HG02870 (cell line): ENCODE data around the gene PLEKHH3.
"Not testable (repeated sequence)": the region's sequence is repeated elsewhere in the genome, so short reads cannot be mapped to it uniquely, and the experiment has no call there.

Source experiments
- ATAC-seq: cut with Tn5 transposase; IDR thresholded peaks from one replicate; pipeline ENCODE4 v1.9.1; 2021; ENCODE audit warnings: mild to moderate bottlenecking, moderate library complexity; ENCODE audit not compliant: unreplicated experiment

PLEKHH3 gene

GRCh38 chr17:42673885-42674754 lies 2.7 kb downstream of the PLEKHH3 start:
- ATAC-seq = no peak

- ATAC-seq = no peak
Measured at GRCh38 chr17:42673266-42673884, 3.4 kb downstream of the PLEKHH3 start.

GRCh38 chr17:42672038-42672437 lies 4.8 kb downstream of the PLEKHH3 start:
- no peak for ATAC-seq

- ATAC-seq = no peak
Measured at GRCh38 chr17:42670789-42671657, 5.8 kb downstream of the PLEKHH3 start.

GRCh38 chr17:42669977-42670788 lies 6.6 kb downstream of the PLEKHH3 start:
- no peak for ATAC-seq

- no peak for ATAC-seq
Measured at GRCh38 chr17:42669705-42669976, 7.2 kb downstream of the PLEKHH3 start.

GRCh38 chr17:42667088-42667951 lies 9.5 kb downstream of the PLEKHH3 start:
- no peak for ATAC-seq

- not testable (repeated sequence) for ATAC-seq
Measured at GRCh38 chr17:42666126-42666525, 10.7 kb downstream of the PLEKHH3 start.

- ATAC-seq = no peak
Measured at GRCh38 chr17:42665581-42666001, 11.2 kb downstream of the PLEKHH3 start.

- no peak for ATAC-seq
Measured at GRCh38 chr17:42660692-42661345, 16.0 kb downstream of the PLEKHH3 start.

GRCh38 chr17:42659932-42660274 lies 16.9 kb downstream of the PLEKHH3 start:
- ATAC-seq = not testable (repeated sequence)

- no peak for ATAC-seq
Measured at GRCh38 chr17:42659079-42659931, 17.5 kb downstream of the PLEKHH3 start, which contains the start of gene TUBG2. TSS of gene TUBG2 (plus strand) at chr17:42659284. CDS start at chr17:42659504, 220 bp downstream.

- ATAC-seq = no peak
Measured at GRCh38 chr17:42657824-42658588, 18.8 kb downstream of the PLEKHH3 start.

GRCh38 chr17:42655528-42655927 lies 21.3 kb downstream of the PLEKHH3 start:
- no peak for ATAC-seq

- no peak for ATAC-seq
Measured at GRCh38 chr17:42653179-42654124, 23.3 kb downstream of the PLEKHH3 start.

GRCh38 chr17:42651392-42651791 lies 25.4 kb downstream of the PLEKHH3 start:
- no peak for ATAC-seq
